Thyroid gland (tissue), 4 donors: ENCODE measurements around the gene SRSF8. TPM values are rescaled to one million over a fixed set of nuclear protein-coding genes. Genes with fewer than 3 reads are reported as not detected.

Experiments
- DNase-seq, 2 donors: peaks; one replicate each; pipeline ENCODE4 v3.0.0-alpha.2; 2019
- H3K27ac ChIP-seq, 3 donors: fragments of 200-600 bp; sonication (generic); 1 replicate in 2 of 3; 2 replicates in 1 of 3; pipeline ENCODE4 v1.5.1; 2016 to 2019; ENCODE audit warnings: mild to moderate bottlenecking in 1 of 3, moderate library complexity in 1 of 3
- H3K27me3 ChIP-seq: fragments of 200-600 bp; sonication (generic); one replicate; pipeline ENCODE4 v1.5.1; 2019
- H3K36me3 ChIP-seq, 2 donors: fragments of 200-600 bp; sonication (generic); one replicate each; pipeline ENCODE4 v1.5.1; 2016 to 2019
- H3K4me1 ChIP-seq, 2 donors: fragments of 200-600 bp; sonication (generic); one replicate each; pipeline ENCODE4 v1.5.1; 2017 to 2019
- H3K4me3 ChIP-seq, 3 donors: fragments of 200-600 bp; sonication (generic); replicated peaks in 1 of 3; 1 replicate in 2 of 3; 2 replicates in 1 of 3; pipeline ENCODE4 v1.5.1; 2016; ENCODE audit warnings: mild to moderate bottlenecking in 1 of 3
- H3K9me3 ChIP-seq: fragments of 200-600 bp; sonication (generic); one replicate; pipeline ENCODE4 v1.5.1; 2017
- CTCF ChIP-seq, 6 experiments: fragments of 200-600 bp in 3 of 6; fragments of 450-650 bp in 3 of 6; sonication (generic) in 3 of 6; IDR thresholded peaks; one replicate each; pipeline ENCODE4 v1.5.1; 2016 to 2019; ENCODE audit warnings: antibody characterized with exemption in 6 of 6, mild to moderate bottlenecking in 2 of 6, inconsistent platforms in 1 of 6, moderate library complexity in 1 of 6
- POLR2A ChIP-seq, 2 donors: fragments of 450-650 bp; IDR thresholded peaks; one replicate each; pipeline ENCODE4 v1.6.1; 2017; ENCODE audit warnings: antibody characterized with exemption in 2 of 2, mild to moderate bottlenecking in 2 of 2, moderate library complexity in 1 of 2
- WGBS, 2 donors: methylation state at CpG; one replicate each; pipeline ENCODE4 v1.1.5; 2017; 5-methylcytosine and 5-hydroxymethylcytosine counted together
- intact Hi-C: fragments of 100-400 bp; cut with DNase I; formaldehyde crosslinking; loops from one replicate; pipeline ENCODE4 v1.15.1; 2023
- total RNA-seq, 4 donors: library from RNA; depleted of rRNA; stranded (reverse); fragments of >200 nt; gene quantifications; one replicate each; pipeline ENCODE4 v1.2.3, GENCODE V29; 2016

SRSF8 gene
- total RNA-seq, 4 donors from 2014 or later: 42.9 to 53.5 (median 51.8) TPM

- Histone ChIP-seq H3K4me3 (no peak overlapping the region), H3K4me1 (peaks cover 4 to 22% of the 10 kb centered on the region in 2 donors), H3K27me3 (no peaks in the 10 kb centered on the region), H3K27ac (peak overlapping the region; percentile 81 to 88 (median 87)), H3K36me3 (no peaks in the 10 kb centered on the region), H3K9me3 (no peaks in the 10 kb centered on the region)
- WGBS, 2 donors: 94 to 98% methylated on average over 2 of the region's 2 CpGs
- TF ChIP-seq POLR2A (IDR thresholded peaks at IDR 0.05) (no peak), CTCF (IDR thresholded peaks at IDR 0.05) (no peak)
- no peak for DNase-seq
- intact Hi-C loops: no loop called here
Observed at GRCh38 chr11:95082576-95083001, 15.9 kb downstream of the SRSF8 start.

- DNase-seq: peak; percentile 25 to 28
- Histone ChIP-seq H3K4me1 (peaks cover 4 to 20% of the 10 kb centered on the region in 2 donors), H3K4me3 (no peak overlapping the region), H3K27me3 (no peaks in the 10 kb centered on the region), H3K9me3 (no peaks in the 10 kb centered on the region), H3K36me3 (no peaks in the 10 kb centered on the region), H3K27ac (no peak overlapping the region)
- intact Hi-C loops: no loop called here
- no peak for TF ChIP-seq POLR2A (IDR thresholded peaks at IDR 0.05)
- TF ChIP-seq CTCF (IDR thresholded peaks at IDR 0.05): no peak
Observed at GRCh38 chr11:95084509-95084908, 17.8 kb downstream of the SRSF8 start.

- TF ChIP-seq CTCF (IDR thresholded peaks at IDR 0.05): no peak
- no peak for TF ChIP-seq POLR2A (IDR thresholded peaks at IDR 0.05)
- peaks cover 4 to 20% of the 10 kb centered on the region in 2 donors for H3K4me1 ChIP-seq
- no peak overlapping the region for H3K27ac ChIP-seq
- no peaks in the 10 kb centered on the region for H3K9me3 ChIP-seq
- H3K36me3 ChIP-seq: no peaks in the 10 kb centered on the region
- DNase-seq: no peak
- intact Hi-C loops: no loop called here
- WGBS, 2 donors: 93 to 94% methylated on average over 3 of the region's 3 CpGs
- no peak overlapping the region for H3K4me3 ChIP-seq
- no peaks in the 10 kb centered on the region for H3K27me3 ChIP-seq
Observed at GRCh38 chr11:95085117-95085816, 18.5 kb downstream of the SRSF8 start.

- WGBS, 2 donors: 93 to 94% methylated on average over 2 of the region's 2 CpGs
- intact Hi-C loops: no loop called here
Observed at GRCh38 chr11:95086151-95086550, 19.4 kb downstream of the SRSF8 start.

More at GRCh38 chr11:95086151-95086550, 19.4 kb downstream of the SRSF8 start:
- H3K4me1 ChIP-seq: peaks cover 6 to 20% of the 10 kb centered on the region in 2 donors
- no peaks in the 10 kb centered on the region for H3K36me3 ChIP-seq
- H3K27me3 ChIP-seq: no peaks in the 10 kb centered on the region
- H3K9me3 ChIP-seq: no peaks in the 10 kb centered on the region
- no peak for DNase-seq
- H3K4me3 ChIP-seq: no peak overlapping the region
- H3K27ac ChIP-seq: no peak overlapping the region
- no peak for TF ChIP-seq CTCF (IDR thresholded peaks at IDR 0.05)
- no peak for TF ChIP-seq POLR2A (IDR thresholded peaks at IDR 0.05)
